ENCODE measurements around the gene UROC1. TPM values are rescaled to one million over a fixed set of nuclear protein-coding genes. Genes with fewer than 3 reads are reported as not detected.

The UROC1 gene
- total and polyA plus RNA-seq, 4 donors: 0.06 to 0.35 (median 0.29) TPM; not detected in 1

- 93% methylated on average over 6 of the region's 6 CpGs for WGBS (ENCODE audit: insufficient coverage)
These were observed 19.6 kb downstream of the UROC1 start for GRCh38 chr3:126497956-126498355.

GRCh38 chr3:126496894-126497850 lies 20.4 kb downstream of the UROC1 start:
- Histone ChIP-seq H3K36me3 (ENCODE audit: control insufficient read depth, insufficient read depth, low read length) (peaks cover 3% of the 10 kb centered on the region), H3K9me3 (ENCODE audit: control insufficient read depth, insufficient read depth, low read length) (no peaks in the 10 kb centered on the region)

More at GRCh38 chr3:126497956-126498355, 19.6 kb downstream of the UROC1 start:
- H3K27me3 ChIP-seq (ENCODE audit: control insufficient read depth, insufficient read depth, low read length): no peaks in the 10 kb centered on the region
- H3K36me3 ChIP-seq (ENCODE audit: control insufficient read depth, insufficient read depth, low read length): peaks cover 3% of the 10 kb centered on the region
- H3K27ac ChIP-seq (ENCODE audit: low read depth, low read length): no peak overlapping the region
- no peaks in the 10 kb centered on the region for H3K9me3 ChIP-seq (ENCODE audit: control insufficient read depth, insufficient read depth, low read length)
- H3K4me3 ChIP-seq (ENCODE audit: low read depth, low read length): no peak overlapping the region
- DNase-seq (ENCODE audit: low read depth in 4 of 6, low spot score in 6 of 6): no peak
- peaks cover 17% of the 10 kb centered on the region for H3K4me1 ChIP-seq (ENCODE audit: control insufficient read depth, insufficient read depth, low read length)

GRCh38 chr3:126495786-126496185 lies 21.8 kb downstream of the UROC1 start:
- WGBS (ENCODE audit: insufficient coverage): 84% methylated on average over 6 of the region's 8 CpGs

More at GRCh38 chr3:126496894-126497850, 20.4 kb downstream of the UROC1 start:
- WGBS (ENCODE audit: insufficient coverage): 75% methylated on average over 21 of the region's 21 CpGs
- H3K4me3 ChIP-seq (ENCODE audit: low read depth, low read length): no peak overlapping the region
- H3K4me1 ChIP-seq (ENCODE audit: control insufficient read depth, insufficient read depth, low read length): peaks cover 17% of the 10 kb centered on the region
- DNase-seq (ENCODE audit: low read depth in 4 of 6, low spot score in 6 of 6): no peak
- H3K27ac ChIP-seq (ENCODE audit: low read depth, low read length): no peak overlapping the region
- H3K27me3 ChIP-seq (ENCODE audit: control insufficient read depth, insufficient read depth, low read length): no peaks in the 10 kb centered on the region

GRCh38 chr3:126494970-126495230 lies 22.7 kb downstream of the UROC1 start:
- Histone ChIP-seq H3K36me3 (ENCODE audit: control insufficient read depth, insufficient read depth, low read length) (peaks cover 3% of the 10 kb centered on the region), H3K4me1 (ENCODE audit: control insufficient read depth, insufficient read depth, low read length) (peaks cover 11% of the 10 kb centered on the region), H3K27ac (ENCODE audit: low read depth, low read length) (no peak overlapping the region), H3K9me3 (ENCODE audit: control insufficient read depth, insufficient read depth, low read length) (no peaks in the 10 kb centered on the region), H3K27me3 (ENCODE audit: control insufficient read depth, insufficient read depth, low read length) (no peaks in the 10 kb centered on the region), H3K4me3 (ENCODE audit: low read depth, low read length) (no peak overlapping the region)
- DNase-seq (ENCODE audit: low read depth in 4 of 6, low spot score in 6 of 6): no peak
- WGBS (ENCODE audit: insufficient coverage): 86% methylated on average over 3 of the region's 6 CpGs

More at GRCh38 chr3:126495786-126496185, 21.8 kb downstream of the UROC1 start:
- no peaks in the 10 kb centered on the region for H3K27me3 ChIP-seq (ENCODE audit: control insufficient read depth, insufficient read depth, low read length)
- H3K27ac ChIP-seq (ENCODE audit: low read depth, low read length): no peak overlapping the region
- no peak overlapping the region for H3K4me3 ChIP-seq (ENCODE audit: low read depth, low read length)
- no peak for DNase-seq (ENCODE audit: low read depth in 4 of 6, low spot score in 6 of 6)
- peaks cover 12% of the 10 kb centered on the region for H3K4me1 ChIP-seq (ENCODE audit: control insufficient read depth, insufficient read depth, low read length)
- H3K36me3 ChIP-seq (ENCODE audit: control insufficient read depth, insufficient read depth, low read length): peaks cover 3% of the 10 kb centered on the region
- H3K9me3 ChIP-seq (ENCODE audit: control insufficient read depth, insufficient read depth, low read length): no peaks in the 10 kb centered on the region

GRCh38 chr3:126494204-126494969 lies 23.2 kb downstream of the UROC1 start:
- Histone ChIP-seq H3K4me3 (ENCODE audit: low read depth, low read length) (no peak overlapping the region), H3K27ac (ENCODE audit: low read depth, low read length) (no peak overlapping the region), H3K9me3 (ENCODE audit: control insufficient read depth, insufficient read depth, low read length) (no peaks in the 10 kb centered on the region), H3K27me3 (ENCODE audit: control insufficient read depth, insufficient read depth, low read length) (no peaks in the 10 kb centered on the region), H3K4me1 (ENCODE audit: control insufficient read depth, insufficient read depth, low read length) (peaks cover 11% of the 10 kb centered on the region), H3K36me3 (ENCODE audit: control insufficient read depth, insufficient read depth, low read length) (peaks cover 3% of the 10 kb centered on the region)
- WGBS (ENCODE audit: insufficient coverage): 46% methylated on average over 12 of the region's 12 CpGs
- DNase-seq (ENCODE audit: low read depth in 4 of 6, low spot score in 6 of 6): peak in 1 of 6 donors; percentile 43

- Histone ChIP-seq H3K4me3 (ENCODE audit: low read depth, low read length) (no peak overlapping the region), H3K4me1 (ENCODE audit: control insufficient read depth, insufficient read depth, low read length) (peaks cover 11% of the 10 kb centered on the region), H3K9me3 (ENCODE audit: control insufficient read depth, insufficient read depth, low read length) (no peaks in the 10 kb centered on the region), H3K27ac (ENCODE audit: low read depth, low read length) (no peak overlapping the region), H3K36me3 (ENCODE audit: control insufficient read depth, insufficient read depth, low read length) (peaks cover 3% of the 10 kb centered on the region), H3K27me3 (ENCODE audit: control insufficient read depth, insufficient read depth, low read length) (no peaks in the 10 kb centered on the region)
- 43% methylated on average over 7 of the region's 9 CpGs for WGBS (ENCODE audit: insufficient coverage)
- peak in 2 of 6 donors; percentile 20 to 26 for DNase-seq (ENCODE audit: low read depth in 4 of 6, low spot score in 6 of 6)
These were observed 23.8 kb downstream of the UROC1 start for GRCh38 chr3:126493739-126494138.

- peaks cover 3% of the 10 kb centered on the region for H3K36me3 ChIP-seq (ENCODE audit: control insufficient read depth, insufficient read depth, low read length)
- H3K27me3 ChIP-seq (ENCODE audit: control insufficient read depth, insufficient read depth, low read length): no peaks in the 10 kb centered on the region
- WGBS (ENCODE audit: insufficient coverage): 93% methylated on average over 10 of the region's 14 CpGs
- H3K9me3 ChIP-seq (ENCODE audit: control insufficient read depth, insufficient read depth, low read length): no peaks in the 10 kb centered on the region
- H3K4me3 ChIP-seq (ENCODE audit: low read depth, low read length): no peak overlapping the region
- no peak overlapping the region for H3K27ac ChIP-seq (ENCODE audit: low read depth, low read length)
- H3K4me1 ChIP-seq (ENCODE audit: control insufficient read depth, insufficient read depth, low read length): peaks cover 11% of the 10 kb centered on the region
- DNase-seq (ENCODE audit: low read depth in 4 of 6, low spot score in 6 of 6): no peak
These were observed 24.5 kb downstream of the UROC1 start for GRCh38 chr3:126493051-126493450.

GRCh38 chr3:126491221-126492013 lies 26.2 kb downstream of the UROC1 start:
- peaks cover 3% of the 10 kb centered on the region for H3K36me3 ChIP-seq (ENCODE audit: control insufficient read depth, insufficient read depth, low read length)
- H3K4me1 ChIP-seq (ENCODE audit: control insufficient read depth, insufficient read depth, low read length): peaks cover 23% of the 10 kb centered on the region
- no peak overlapping the region for H3K4me3 ChIP-seq (ENCODE audit: low read depth, low read length)
- no peaks in the 10 kb centered on the region for H3K9me3 ChIP-seq (ENCODE audit: control insufficient read depth, insufficient read depth, low read length)
- H3K27ac ChIP-seq (ENCODE audit: low read depth, low read length): no peak overlapping the region
- H3K27me3 ChIP-seq (ENCODE audit: control insufficient read depth, insufficient read depth, low read length): no peaks in the 10 kb centered on the region
- no peak for DNase-seq (ENCODE audit: low read depth in 4 of 6, low spot score in 6 of 6)
- 93% methylated on average over 14 of the region's 21 CpGs for WGBS (ENCODE audit: insufficient coverage)

GRCh38 chr3:126490619-126491018 lies 27.0 kb downstream of the UROC1 start:
- H3K36me3 ChIP-seq (ENCODE audit: control insufficient read depth, insufficient read depth, low read length): peaks cover under 1% of the 10 kb centered on the region
- no peaks in the 10 kb centered on the region for H3K27me3 ChIP-seq (ENCODE audit: control insufficient read depth, insufficient read depth, low read length)
- WGBS (ENCODE audit: insufficient coverage): 84% methylated on average over 6 of the region's 6 CpGs
- no peak overlapping the region for H3K27ac ChIP-seq (ENCODE audit: low read depth, low read length)
- no peak for DNase-seq (ENCODE audit: low read depth in 4 of 6, low spot score in 6 of 6)
- no peak overlapping the region for H3K4me3 ChIP-seq (ENCODE audit: low read depth, low read length)
- H3K9me3 ChIP-seq (ENCODE audit: control insufficient read depth, insufficient read depth, low read length): no peaks in the 10 kb centered on the region
- peaks cover 26% of the 10 kb centered on the region for H3K4me1 ChIP-seq (ENCODE audit: control insufficient read depth, insufficient read depth, low read length)

Data from spinal cord (tissue), 10 donors.